ENCODE data around the gene GPR37.

Gene GPR37, protein sequence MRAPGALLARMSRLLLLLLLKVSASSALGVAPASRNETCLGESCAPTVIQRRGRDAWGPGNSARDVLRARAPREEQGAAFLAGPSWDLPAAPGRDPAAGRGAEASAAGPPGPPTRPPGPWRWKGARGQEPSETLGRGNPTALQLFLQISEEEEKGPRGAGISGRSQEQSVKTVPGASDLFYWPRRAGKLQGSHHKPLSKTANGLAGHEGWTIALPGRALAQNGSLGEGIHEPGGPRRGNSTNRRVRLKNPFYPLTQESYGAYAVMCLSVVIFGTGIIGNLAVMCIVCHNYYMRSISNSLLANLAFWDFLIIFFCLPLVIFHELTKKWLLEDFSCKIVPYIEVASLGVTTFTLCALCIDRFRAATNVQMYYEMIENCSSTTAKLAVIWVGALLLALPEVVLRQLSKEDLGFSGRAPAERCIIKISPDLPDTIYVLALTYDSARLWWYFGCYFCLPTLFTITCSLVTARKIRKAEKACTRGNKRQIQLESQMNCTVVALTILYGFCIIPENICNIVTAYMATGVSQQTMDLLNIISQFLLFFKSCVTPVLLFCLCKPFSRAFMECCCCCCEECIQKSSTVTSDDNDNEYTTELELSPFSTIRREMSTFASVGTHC

DNA sequence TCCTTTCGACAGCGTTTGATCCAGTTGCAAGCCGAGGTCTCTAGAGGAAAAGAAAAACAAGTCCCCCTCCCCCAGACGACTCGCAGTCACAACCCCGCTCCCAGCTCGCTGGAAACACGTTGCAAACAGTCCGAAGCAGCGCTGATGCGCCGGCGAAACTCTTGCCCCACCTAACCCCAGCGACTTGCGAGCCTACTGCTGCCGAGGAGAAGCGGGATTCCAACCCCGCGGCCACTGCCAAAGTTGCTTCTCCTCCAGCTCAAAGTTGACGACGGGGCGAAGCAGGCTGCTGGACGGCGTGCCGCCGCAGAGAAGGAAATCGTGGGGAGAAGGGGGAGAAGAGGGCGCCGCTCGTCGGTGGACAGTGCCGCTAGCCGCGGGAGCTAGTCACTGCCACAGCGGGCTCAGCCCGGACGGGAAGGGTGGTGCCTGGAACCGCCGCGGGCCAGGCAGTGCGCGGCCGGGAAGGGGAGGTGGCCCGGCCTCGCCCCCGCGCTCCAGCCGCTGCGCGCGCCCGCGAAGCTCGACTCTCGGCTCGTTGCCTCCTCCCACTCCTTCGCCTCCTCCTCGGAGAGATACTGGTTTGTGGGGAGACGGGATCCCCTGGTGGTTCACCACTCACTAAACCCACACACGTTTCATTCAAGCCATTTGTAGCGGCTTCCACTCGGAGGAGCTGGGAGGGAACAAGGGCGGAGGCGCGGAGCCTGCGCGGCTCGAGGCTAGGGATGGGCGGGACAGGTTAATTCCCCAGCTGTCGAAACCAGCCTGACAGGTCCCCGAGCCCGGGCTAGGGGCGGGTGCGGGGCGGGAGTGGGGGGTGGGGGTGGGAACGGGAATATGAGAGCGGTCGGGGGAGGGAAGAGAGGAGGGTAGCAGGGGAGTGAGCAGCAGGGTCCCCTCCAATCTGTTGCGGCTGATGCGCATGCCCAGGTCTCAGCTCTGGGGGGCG lies at the start of gene GPR37:
Gene GPR37 (minus strand): TSS at position 392 of the 952 bp plus-strand sequence. CDS start 816 bp downstream, outside the sequence.
- peak; percentile 53 to 78 for DNase-seq

- DNase-seq, result no peak
Observed at GRCh38 chr7:124813994-124814798, 48.6 kb upstream of the GPR37 start.

GRCh38 chr7:124812764-124813163 lies 47.2 kb upstream of the GPR37 start:
- no peak for DNase-seq

DNA sequence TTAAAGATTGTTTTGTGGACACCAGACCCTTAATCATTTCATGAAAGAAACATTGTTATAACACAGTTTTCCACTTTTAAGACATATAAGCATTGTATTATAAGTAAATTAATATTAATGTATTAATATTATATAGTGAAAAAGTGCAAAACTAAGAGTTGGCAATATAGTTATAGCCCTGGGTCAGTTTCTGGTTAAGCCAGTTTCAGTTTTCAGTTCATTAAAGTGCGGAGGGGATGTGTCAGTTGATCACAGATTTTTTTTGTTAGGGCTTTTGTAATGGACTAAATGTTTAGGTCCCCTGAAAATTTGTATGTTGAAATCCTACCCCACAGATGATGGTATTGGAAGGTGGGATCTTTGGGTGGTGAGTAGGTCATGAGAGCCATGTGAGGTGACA lies 45.7 kb upstream of the GPR37 start:
- no peak for DNase-seq

GRCh38 chr7:124810605-124811004 lies 45.0 kb upstream of the GPR37 start:
- DNase-seq, result no peak

- DNase-seq, result no peak
Observed at GRCh38 chr7:124808206-124808605, 42.6 kb upstream of the GPR37 start.

- DNase-seq, result no peak
Observed at GRCh38 chr7:124801330-124801895, 35.8 kb upstream of the GPR37 start.

GRCh38 chr7:124800386-124800785 lies 34.8 kb upstream of the GPR37 start:
- DNase-seq, result no peak

DNA sequence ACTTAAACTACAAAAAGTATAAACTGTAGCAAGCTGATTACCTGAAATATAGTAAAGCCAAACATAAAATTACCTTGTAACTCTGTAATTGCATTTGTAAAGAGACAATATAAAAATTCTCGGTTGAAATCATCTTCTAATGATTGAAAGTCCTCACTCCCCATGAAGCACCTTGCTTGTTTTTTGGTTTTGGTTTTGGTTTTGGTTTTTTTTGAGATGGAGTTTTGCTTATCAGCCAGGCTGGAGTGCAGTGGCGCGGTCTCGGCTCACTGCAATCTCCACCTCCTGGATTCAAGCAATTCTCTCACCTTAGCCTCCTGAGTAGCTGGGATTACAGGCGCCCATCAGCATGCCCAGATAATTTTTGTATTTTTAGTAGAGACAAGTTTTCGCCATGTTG lies 33.9 kb upstream of the GPR37 start:
- no peak for DNase-seq

DNA sequence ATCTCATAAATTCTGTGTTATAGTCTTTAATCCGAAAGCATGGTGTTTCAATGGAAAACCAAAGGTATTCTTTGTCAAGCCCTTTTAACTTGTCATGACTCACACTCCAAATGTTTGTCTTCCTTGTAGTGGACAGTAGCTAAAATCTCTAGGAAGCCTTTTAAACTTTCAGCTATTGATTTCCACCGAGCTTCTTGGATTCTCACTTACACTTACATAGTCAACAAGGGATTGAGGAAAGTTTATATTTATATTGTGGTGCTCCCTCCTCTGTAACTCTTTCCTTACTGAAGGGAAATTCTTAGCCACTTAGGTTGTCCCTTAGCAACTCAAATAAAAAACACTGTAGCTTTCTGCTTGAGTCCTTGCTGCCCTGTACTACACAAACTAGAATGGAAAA lies 31.2 kb upstream of the GPR37 start:
- DNase-seq, result no peak

- DNase-seq, result no peak
Observed at GRCh38 chr7:124792696-124793095, 27.1 kb upstream of the GPR37 start.

GRCh38 chr7:124792002-124792401 lies 26.4 kb upstream of the GPR37 start:
- DNase-seq, result no peak

DNA sequence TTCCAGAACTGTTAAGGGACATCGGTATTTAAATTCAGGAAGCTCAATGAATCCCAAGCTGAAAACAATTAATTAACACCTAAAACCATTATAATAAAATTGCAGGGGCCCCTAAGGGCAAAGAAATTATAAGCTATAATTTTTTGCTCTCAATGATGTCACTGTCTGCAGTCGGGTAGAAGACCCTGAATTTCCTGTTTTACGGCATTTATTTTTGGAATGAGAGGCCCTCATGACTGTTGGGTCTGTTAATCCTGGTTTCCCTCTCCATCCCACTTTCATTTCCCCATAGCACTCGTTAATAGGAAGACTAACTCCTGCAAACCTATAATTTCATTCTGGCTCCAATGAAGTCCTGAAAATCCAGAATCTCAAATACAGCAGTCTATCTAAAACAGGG lies 25.8 kb upstream of the GPR37 start:
- DNase-seq, result no peak

GRCh38 chr7:124790645-124791044 lies 25.1 kb upstream of the GPR37 start:
- DNase-seq, result no peak

DNA sequence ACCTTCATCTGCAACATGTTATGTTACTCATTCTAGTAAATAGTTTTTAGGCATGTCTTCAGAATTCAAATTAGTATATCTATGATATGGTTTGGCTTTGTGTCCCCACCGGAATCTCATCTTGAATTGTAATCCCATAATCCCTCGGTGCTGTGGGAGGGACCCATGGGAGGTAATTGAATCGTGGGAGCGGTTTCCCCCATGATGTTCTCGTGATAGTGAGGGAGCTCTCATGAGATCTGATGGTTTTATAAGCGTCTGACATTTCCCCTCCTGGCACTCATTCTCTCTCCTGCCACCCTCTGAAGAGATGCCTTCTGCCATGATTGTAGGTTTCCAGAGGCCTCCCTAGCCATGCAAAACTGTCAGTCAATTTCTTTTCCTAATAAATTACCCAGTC lies 20.4 kb upstream of the GPR37 start:
- no peak for DNase-seq

- DNase-seq, result peak; percentile 46 to 62
Observed at GRCh38 chr7:124784879-124785818, 19.6 kb upstream of the GPR37 start.

- DNase-seq, result no peak
Observed at GRCh38 chr7:124783271-124783670, 17.7 kb upstream of the GPR37 start.

- no peak for DNase-seq
Observed at GRCh38 chr7:124781907-124782734, 16.5 kb upstream of the GPR37 start.

- DNase-seq, result no peak
Observed at GRCh38 chr7:124781418-124781817, 15.8 kb upstream of the GPR37 start.

- no peak for DNase-seq
Observed at GRCh38 chr7:124780608-124781007, 15.0 kb upstream of the GPR37 start.
